ENCODE measurements around the gene CDH22. TPM values are rescaled to one million over a fixed set of nuclear protein-coding genes. Genes with fewer than 3 reads are reported as not detected.

The CDH22 gene
- total RNA-seq, 1 donor from 2014 or later = 1.7 TPM

GRCh38 chr20:46191168-46191540 is 117.1 kb downstream of the CDH22 start:
- Histone ChIP-seq H3K36me3 (no peaks in the 10 kb centered on the region), H3K27ac (no peak overlapping the region), H3K27me3 (no peaks in the 10 kb centered on the region), H3K4me3 (no peak overlapping the region), H3K9me3 (no peaks in the 10 kb centered on the region), H3K4me1 (no peaks in the 10 kb centered on the region)
- intact Hi-C loops (cut with DNase I) = no loop called here
- DNase-seq (ENCODE audit: extremely low spot score in 2 of 2) = no peak
- no peak for TF ChIP-seq POLR2A (IDR thresholded peaks at IDR 0.05)
- TF ChIP-seq CTCF (IDR thresholded peaks at IDR 0.05) = no peak
- TF ChIP-seq POLR2AphosphoS5 (IDR thresholded peaks at IDR 0.05; ENCODE audit: insufficient read depth in 1 of 2, low read depth in 1 of 2) = no peak

- intact Hi-C loops (cut with DNase I) = no loop called here
- H3K9me3 ChIP-seq = no peaks in the 10 kb centered on the region
- TF ChIP-seq POLR2AphosphoS5 (IDR thresholded peaks at IDR 0.05; ENCODE audit: insufficient read depth in 1 of 2, low read depth in 1 of 2) (no peak), CTCF (IDR thresholded peaks at IDR 0.05) (no peak), POLR2A (IDR thresholded peaks at IDR 0.05) (no peak)
- no peaks in the 10 kb centered on the region for H3K27me3 ChIP-seq
- H3K4me3 ChIP-seq = no peak overlapping the region
- H3K36me3 ChIP-seq = no peaks in the 10 kb centered on the region
- no peaks in the 10 kb centered on the region for H3K4me1 ChIP-seq
- DNase-seq (ENCODE audit: extremely low spot score in 2 of 2) = no peak
- H3K27ac ChIP-seq = no peak overlapping the region
Observed at GRCh38 chr20:46190478-46191167, 117.7 kb downstream of the CDH22 start.

- intact Hi-C loops (cut with DNase I) = no loop called here
- DNase-seq (ENCODE audit: extremely low spot score in 2 of 2) = no peak
- Histone ChIP-seq H3K36me3 (no peaks in the 10 kb centered on the region), H3K4me1 (no peaks in the 10 kb centered on the region), H3K27ac (no peak overlapping the region), H3K9me3 (no peaks in the 10 kb centered on the region), H3K4me3 (no peak overlapping the region), H3K27me3 (no peaks in the 10 kb centered on the region)
- TF ChIP-seq POLR2AphosphoS5 (IDR thresholded peaks at IDR 0.05; ENCODE audit: insufficient read depth in 1 of 2, low read depth in 1 of 2) = no peak
Observed at GRCh38 chr20:46188866-46189541, 119.3 kb downstream of the CDH22 start.

GRCh38 chr20:46186210-46186609 is 122.1 kb downstream of the CDH22 start:
- intact Hi-C loops (cut with DNase I) = no loop called here
- Histone ChIP-seq H3K27me3 (no peaks in the 10 kb centered on the region), H3K9me3 (no peaks in the 10 kb centered on the region), H3K4me1 (no peaks in the 10 kb centered on the region), H3K36me3 (no peaks in the 10 kb centered on the region), H3K4me3 (no peak overlapping the region), H3K27ac (no peak overlapping the region)
- TF ChIP-seq CTCF (IDR thresholded peaks at IDR 0.05) (no peak), POLR2AphosphoS5 (IDR thresholded peaks at IDR 0.05; ENCODE audit: insufficient read depth in 1 of 2, low read depth in 1 of 2) (no peak), POLR2A (IDR thresholded peaks at IDR 0.05) (no peak)
- no peak for DNase-seq (ENCODE audit: extremely low spot score in 2 of 2)

- DNase-seq (ENCODE audit: extremely low spot score in 2 of 2) = no peak
- Histone ChIP-seq H3K27ac (no peak overlapping the region), H3K4me3 (no peak overlapping the region), H3K9me3 (no peaks in the 10 kb centered on the region), H3K27me3 (no peaks in the 10 kb centered on the region), H3K4me1 (no peaks in the 10 kb centered on the region), H3K36me3 (no peaks in the 10 kb centered on the region)
- TF ChIP-seq POLR2A (IDR thresholded peaks at IDR 0.05) (no peak), POLR2AphosphoS5 (IDR thresholded peaks at IDR 0.05; ENCODE audit: insufficient read depth in 1 of 2, low read depth in 1 of 2) (no peak), CTCF (IDR thresholded peaks at IDR 0.05) (no peak)
- intact Hi-C loops (cut with DNase I) = no loop called here
Observed at GRCh38 chr20:46185353-46185752, 122.9 kb downstream of the CDH22 start.
